ENCODE data around the gene RAB6A.
A peak's percentile ranks its signal among the peaks of the same experiment; 100 is the strongest.
"Not testable (repeated sequence)": the region's sequence is repeated elsewhere in the genome, so short reads cannot be mapped to it uniquely, and the experiment has no call there.

RAB6A gene

GRCh38 chr11:73726825-73727224, 34.0 kb downstream of the RAB6A start:
- no peak for DNase-seq (ENCODE audit: low read depth in 2 of 2)

- no peak for DNase-seq (ENCODE audit: low read depth in 2 of 2)
These were observed 43.7 kb downstream of the RAB6A start for GRCh38 chr11:73717136-73717535.

GRCh38 chr11:73716153-73717056, 44.5 kb downstream of the RAB6A start:
- DNase-seq (ENCODE audit: low read depth in 2 of 2): no peak

GRCh38 chr11:73715541-73715940, 45.3 kb downstream of the RAB6A start:
- no peak for DNase-seq (ENCODE audit: low read depth in 2 of 2)

- no peak for DNase-seq (ENCODE audit: low read depth in 2 of 2)
These were observed 49.9 kb downstream of the RAB6A start for GRCh38 chr11:73710964-73711363.

GRCh38 chr11:73705053-73705452, 55.8 kb downstream of the RAB6A start:
- no peak for DNase-seq (ENCODE audit: low read depth in 2 of 2)

GRCh38 chr11:73693899-73694525, 66.9 kb downstream of the RAB6A start:
- DNase-seq (ENCODE audit: low read depth in 2 of 2): no peak

- no peak for DNase-seq (ENCODE audit: low read depth in 2 of 2)
These were observed 80.2 kb downstream of the RAB6A start for GRCh38 chr11:73680687-73681086.

GRCh38 chr11:73676552-73676951, 84.3 kb downstream of the RAB6A start:
- DNase-seq (ENCODE audit: low read depth in 2 of 2): not testable (repeated sequence)

GRCh38 chr11:73671701-73672100, 89.2 kb downstream of the RAB6A start:
- no peak for DNase-seq (ENCODE audit: low read depth in 2 of 2)

- no peak for DNase-seq (ENCODE audit: low read depth in 2 of 2)
These were observed 90.1 kb downstream of the RAB6A start for GRCh38 chr11:73670808-73671207.

GRCh38 chr11:73667891-73668290, 93.0 kb downstream of the RAB6A start:
- no peak for DNase-seq (ENCODE audit: low read depth in 2 of 2)

- no peak for DNase-seq (ENCODE audit: low read depth in 2 of 2)
These were observed 96.0 kb downstream of the RAB6A start for GRCh38 chr11:73664877-73665276.

GRCh38 chr11:73663604-73664495, 97.0 kb downstream of the RAB6A start:
- no peak for DNase-seq (ENCODE audit: low read depth in 2 of 2)

GRCh38 chr11:73662445-73663157, 98.3 kb downstream of the RAB6A start:
- no peak for DNase-seq (ENCODE audit: low read depth in 2 of 2)

- peak; percentile 68 to 69 for DNase-seq (ENCODE audit: low read depth in 2 of 2)
These were observed 99.7 kb downstream of the RAB6A start for GRCh38 chr11:73661035-73661628.

- no peak for DNase-seq (ENCODE audit: low read depth in 2 of 2)
These were observed 100.3 kb downstream of the RAB6A start for GRCh38 chr11:73660497-73661034.

- DNase-seq (ENCODE audit: low read depth in 2 of 2): no peak
These were observed 100.9 kb downstream of the RAB6A start for GRCh38 chr11:73659961-73660360.

- DNase-seq (ENCODE audit: low read depth in 2 of 2): no peak
These were observed 103.9 kb downstream of the RAB6A start for GRCh38 chr11:73656985-73657384.

- no peak for DNase-seq (ENCODE audit: low read depth in 2 of 2)
These were observed 105.2 kb downstream of the RAB6A start for GRCh38 chr11:73655686-73656085.
